Karpas-422 (cell line): ENCODE measurements around the gene CHRNA4. TPM values are rescaled to one million over a fixed set of nuclear protein-coding genes. Genes with fewer than 3 reads are reported as not detected.

Experiments used
- DNase-seq: peaks from one replicate; pipeline ENCODE4 v3.0.0-alpha.2; 2015
- H2AFZ ChIP-seq: fragments of 200-600 bp; sonication (generic); 2 replicates; pipeline ENCODE4 v1.6.1; 2014; ENCODE audit warnings: antibody characterized with exemption, low read length, mixed read lengths
- H3K27ac ChIP-seq: fragments of 200-600 bp; sonication (generic); 2 replicates; pipeline ENCODE4 v1.5.1; 2014; ENCODE audit warnings: mild to moderate bottlenecking, low read length, moderate library complexity
- H3K27me3 ChIP-seq: fragments of 200-600 bp; sonication (generic); 2 replicates; pipeline ENCODE4 v1.6.1; 2014; ENCODE audit warnings: low read length, mixed read lengths
- H3K36me3 ChIP-seq: fragments of 200-600 bp; sonication (generic); 2 replicates; pipeline ENCODE4 v1.6.1; 2014; ENCODE audit warnings: low read length, mixed read lengths; ENCODE audit not compliant: insufficient read depth
- H3K4me1 ChIP-seq: fragments of 200-600 bp; sonication (generic); 2 replicates; pipeline ENCODE4 v1.6.1; 2014; ENCODE audit warnings: mild to moderate bottlenecking, low read length, mixed read lengths
- H3K4me2 ChIP-seq: fragments of 200-600 bp; sonication (generic); 2 replicates; pipeline ENCODE4 v1.6.1; 2014; ENCODE audit warnings: low read length, low read depth, mild to moderate bottlenecking; ENCODE audit not compliant: poor library complexity, severe bottlenecking
- H3K4me3 ChIP-seq: fragments of 200-600 bp; sonication (generic); 2 replicates; pipeline ENCODE4 v1.5.1; 2014; ENCODE audit warnings: mild to moderate bottlenecking, antibody characterized with exemption, low read length, mixed read lengths
- H3K79me2 ChIP-seq: fragments of 200-600 bp; sonication (generic); 2 replicates; pipeline ENCODE4 v1.6.1; 2014; ENCODE audit warnings: mild to moderate bottlenecking, low read length, mixed read lengths
- H3K9ac ChIP-seq: fragments of 200-600 bp; sonication (generic); 2 replicates; pipeline ENCODE4 v1.6.0; 2014; ENCODE audit warnings: low read length
- H3K9me2 ChIP-seq: fragments of 200-600 bp; sonication (generic), shearing (Covaris generic); replicated peaks from 2 replicates; pipeline ENCODE4 v1.6.0; 2014; ENCODE audit warnings: mild to moderate bottlenecking, low read length, moderate library complexity; ENCODE audit not compliant: insufficient read depth
- H3K9me3 ChIP-seq: fragments of 300-700, 200-600 bp; sonication (generic); 2 replicates; pipeline ENCODE4 v1.6.1; 2014; ENCODE audit warnings: low read length, mixed read lengths
- H4K20me1 ChIP-seq: fragments of 200-600 bp; sonication (generic); 2 replicates; pipeline ENCODE4 v1.6.1; 2014; ENCODE audit warnings: mild to moderate bottlenecking, antibody characterized with exemption, low read length, low read depth; ENCODE audit not compliant: insufficient read depth
- total RNA-seq: library from RNA; depleted of rRNA; stranded (reverse); fragments of >200 nt; shearing (Covaris generic); gene quantifications from 2 replicates; pipeline ENCODE4 v1.2.3, GENCODE V29; 2014; ENCODE audit warnings: low replicate concordance

CHRNA4 gene
- total RNA-seq, 1 experiment from 2014 or later, result not detected

GRCh38 chr20:63332488-63333240 lies 28.5 kb downstream of the CHRNA4 start:
- no peaks in the 10 kb centered on the region for H4K20me1 ChIP-seq
- H3K4me2 ChIP-seq, result no peak overlapping the region
- H3K36me3 ChIP-seq, result no peaks in the 10 kb centered on the region
- no peaks in the 10 kb centered on the region for H3K79me2 ChIP-seq
- no peak overlapping the region for H3K4me3 ChIP-seq
- H3K9me3 ChIP-seq, result no peaks in the 10 kb centered on the region; the same call in 1 of the 2 replicates
- no peak overlapping the region for H2AFZ ChIP-seq
- no peak overlapping the region for H3K9ac ChIP-seq
- no peaks in the 10 kb centered on the region for H3K27me3 ChIP-seq
- no peaks in the 10 kb centered on the region for H3K9me2 ChIP-seq
- no peaks in the 10 kb centered on the region for H3K4me1 ChIP-seq
- DNase-seq, result no peak
- H3K27ac ChIP-seq, result no peak overlapping the region

GRCh38 chr20:63331741-63332400 lies 29.3 kb downstream of the CHRNA4 start:
- H3K9ac ChIP-seq, result no peak overlapping the region
- H3K4me1 ChIP-seq, result no peaks in the 10 kb centered on the region
- H3K36me3 ChIP-seq, result no peaks in the 10 kb centered on the region
- no peaks in the 10 kb centered on the region for H3K79me2 ChIP-seq
- no peaks in the 10 kb centered on the region for H3K9me2 ChIP-seq
- no peak overlapping the region for H3K27ac ChIP-seq
- H3K4me2 ChIP-seq, result no peak overlapping the region
- no peak overlapping the region for H2AFZ ChIP-seq
- no peak overlapping the region for H3K4me3 ChIP-seq
- no peaks in the 10 kb centered on the region for H4K20me1 ChIP-seq
- no peak for DNase-seq
- H3K9me3 ChIP-seq, result no peaks in the 10 kb centered on the region; the same call in 1 of the 2 replicates
- no peaks in the 10 kb centered on the region for H3K27me3 ChIP-seq

GRCh38 chr20:63330940-63331339 lies 30.2 kb downstream of the CHRNA4 start:
- H3K79me2 ChIP-seq, result no peaks in the 10 kb centered on the region
- no peaks in the 10 kb centered on the region for H3K36me3 ChIP-seq
- H3K4me3 ChIP-seq, result no peak overlapping the region
- H3K4me1 ChIP-seq, result no peaks in the 10 kb centered on the region
- DNase-seq, result no peak
- no peaks in the 10 kb centered on the region for H4K20me1 ChIP-seq
- H3K9me2 ChIP-seq, result no peaks in the 10 kb centered on the region
- no peak overlapping the region for H3K9ac ChIP-seq
- no peak overlapping the region for H3K4me2 ChIP-seq
- H3K27me3 ChIP-seq, result no peaks in the 10 kb centered on the region
- no peaks in the 10 kb centered on the region; the same call in 1 of the 2 replicates for H3K9me3 ChIP-seq
- no peak overlapping the region for H2AFZ ChIP-seq
- H3K27ac ChIP-seq, result no peak overlapping the region

GRCh38 chr20:63330084-63330760 lies 30.9 kb downstream of the CHRNA4 start:
- Histone ChIP-seq H3K79me2 (no peaks in the 10 kb centered on the region), H3K4me3 (no peak overlapping the region), H4K20me1 (no peaks in the 10 kb centered on the region), H3K9me2 (no peaks in the 10 kb centered on the region), H2AFZ (no peak overlapping the region), H3K4me2 (no peak overlapping the region), H3K27ac (no peak overlapping the region), H3K4me1 (no peaks in the 10 kb centered on the region), H3K9ac (no peak overlapping the region), H3K9me3 (no peaks in the 10 kb centered on the region; the same call in 1 of the 2 replicates), H3K36me3 (no peaks in the 10 kb centered on the region), H3K27me3 (no peaks in the 10 kb centered on the region)
- no peak for DNase-seq

- H2AFZ ChIP-seq, result no peak overlapping the region
- H3K4me1 ChIP-seq, result no peaks in the 10 kb centered on the region
- no peaks in the 10 kb centered on the region for H3K36me3 ChIP-seq
- no peaks in the 10 kb centered on the region for H4K20me1 ChIP-seq
- no peaks in the 10 kb centered on the region; the same call in 1 of the 2 replicates for H3K9me3 ChIP-seq
- no peak overlapping the region for H3K4me2 ChIP-seq
- H3K27ac ChIP-seq, result no peak overlapping the region
- no peak overlapping the region for H3K4me3 ChIP-seq
- H3K9me2 ChIP-seq, result no peaks in the 10 kb centered on the region
- DNase-seq, result no peak
- no peaks in the 10 kb centered on the region for H3K27me3 ChIP-seq
- no peaks in the 10 kb centered on the region for H3K79me2 ChIP-seq
- H3K9ac ChIP-seq, result no peak overlapping the region
Observed at GRCh38 chr20:63329331-63330083, 31.6 kb downstream of the CHRNA4 start.

- H3K9me3 ChIP-seq, result no peaks in the 10 kb centered on the region; the same call in 1 of the 2 replicates
- no peaks in the 10 kb centered on the region for H3K9me2 ChIP-seq
- H3K79me2 ChIP-seq, result no peaks in the 10 kb centered on the region
Observed at GRCh38 chr20:63328718-63329275, 32.4 kb downstream of the CHRNA4 start.

GRCh38 chr20:63328026-63328700 lies 33.0 kb downstream of the CHRNA4 start:
- Histone ChIP-seq H3K4me1 (no peaks in the 10 kb centered on the region), H3K4me3 (no peak overlapping the region), H3K9ac (no peak overlapping the region), H3K4me2 (no peak overlapping the region), H3K79me2 (no peaks in the 10 kb centered on the region), H3K36me3 (no peaks in the 10 kb centered on the region), H3K9me3 (no peaks in the 10 kb centered on the region; the same call in 1 of the 2 replicates), H2AFZ (no peak overlapping the region), H4K20me1 (no peaks in the 10 kb centered on the region), H3K27ac (no peak overlapping the region), H3K9me2 (no peaks in the 10 kb centered on the region), H3K27me3 (no peaks in the 10 kb centered on the region)
- DNase-seq, result no peak

More at GRCh38 chr20:63328718-63329275, 32.4 kb downstream of the CHRNA4 start:
- Histone ChIP-seq H3K9ac (no peak overlapping the region), H3K27me3 (no peaks in the 10 kb centered on the region), H3K4me3 (no peak overlapping the region), H3K27ac (no peak overlapping the region), H3K4me1 (no peaks in the 10 kb centered on the region), H4K20me1 (no peaks in the 10 kb centered on the region), H2AFZ (no peak overlapping the region), H3K36me3 (no peaks in the 10 kb centered on the region), H3K4me2 (no peak overlapping the region)
- no peak for DNase-seq
